Left cardiac atrium (tissue), 4 donors: ENCODE results near the gene PRKAG2. TPM values are rescaled to one million over a fixed set of nuclear protein-coding genes. Genes with fewer than 3 reads are reported as not detected.
"Not testable (repeated sequence)": the region's sequence is repeated elsewhere in the genome, so short reads cannot be mapped to it uniquely, and the experiment has no call there.

ENCODE experiments used
- ATAC-seq, 2 donors: fragments of 200-7000 bp; cut with Tn5 transposase; one replicate each; pipeline ENCODE4 v1.9.1; 2020; ENCODE audit warnings: mild to moderate bottlenecking in 2 of 2, moderate library complexity in 2 of 2
- DNase-seq: peaks from one replicate; pipeline ENCODE4 v3.0.0-alpha.2; 2020
- intact Hi-C, 2 donors: fragments of 100-400 bp; cut with DNase I; formaldehyde crosslinking; loops; one replicate each; pipeline versions ENCODE4 v1.14.1 to v1.15.1; 2022 to 2023
- total RNA-seq, 2 donors: library from RNA; stranded (reverse); fragmentation: NEBNext Ultra II Directional; extraction: Animal tissue kit (Norgen Biotek cat#: 25700); gene quantifications; one replicate each; pipeline ENCODE4 v1.2.1, GENCODE V29; 2021
- donor health status: DM: no; HTN: yes; CAD: no.
- donor health status: DM: no; HTN: yes; CAD: no; lungs with severe emphysema.
- donor health status: DM: yes; HTN: yes; CAD: no.
- donor health status: Dilated cardiomyopathy.

PRKAG2 gene
- total RNA-seq, 2 donors from 2014 or later, result 141 to 253 TPM

DNA sequence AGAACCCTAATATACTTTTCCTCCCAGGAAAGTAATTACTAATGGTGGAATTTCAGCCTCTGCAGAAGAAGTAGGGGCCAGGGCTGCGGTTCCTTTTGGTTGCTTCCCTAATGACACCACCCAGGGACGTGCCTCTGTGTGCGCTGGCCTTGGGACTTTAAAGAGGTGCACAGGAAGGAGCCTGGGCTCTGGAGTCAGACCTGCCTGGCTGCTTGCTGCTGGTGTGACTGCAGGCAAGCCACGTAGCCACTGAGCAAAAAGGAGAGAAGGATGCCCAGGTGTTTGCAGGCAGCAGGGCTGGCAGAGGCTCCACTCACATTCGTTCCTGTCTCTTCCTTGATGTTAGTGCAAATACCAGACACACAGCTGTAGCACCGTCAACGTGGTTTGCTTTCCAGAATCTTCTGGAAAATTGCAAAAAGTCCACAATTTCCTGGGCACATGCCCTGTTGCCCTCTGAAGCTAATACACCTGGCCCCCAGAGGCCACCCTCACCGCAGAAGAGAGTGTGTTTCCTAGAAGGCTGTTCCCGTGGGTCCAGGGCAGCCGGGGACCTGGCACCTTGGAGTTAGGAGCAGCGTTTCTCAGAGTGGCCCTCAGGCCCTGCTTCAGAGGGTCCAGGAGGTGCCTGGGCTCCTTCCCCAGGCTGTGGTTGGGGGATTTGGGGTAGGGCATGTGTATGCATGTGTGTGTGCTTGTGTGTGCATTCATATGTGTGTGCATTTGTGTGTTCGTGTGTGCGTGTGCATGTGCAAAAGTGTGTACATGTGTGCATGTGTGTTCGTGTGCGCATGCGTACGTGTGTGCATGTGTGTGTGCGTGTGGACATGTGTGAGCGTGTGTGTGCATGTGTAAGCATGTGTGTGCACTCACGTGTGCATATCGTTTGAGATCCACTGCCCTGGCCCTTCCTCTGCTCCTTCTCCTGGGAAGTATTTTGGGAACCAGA, 12.8 kb upstream of the PRKAG2 start:
- ATAC-seq (no peak), DNase-seq (no peak)
- intact Hi-C loops, result no loop called here

DNA sequence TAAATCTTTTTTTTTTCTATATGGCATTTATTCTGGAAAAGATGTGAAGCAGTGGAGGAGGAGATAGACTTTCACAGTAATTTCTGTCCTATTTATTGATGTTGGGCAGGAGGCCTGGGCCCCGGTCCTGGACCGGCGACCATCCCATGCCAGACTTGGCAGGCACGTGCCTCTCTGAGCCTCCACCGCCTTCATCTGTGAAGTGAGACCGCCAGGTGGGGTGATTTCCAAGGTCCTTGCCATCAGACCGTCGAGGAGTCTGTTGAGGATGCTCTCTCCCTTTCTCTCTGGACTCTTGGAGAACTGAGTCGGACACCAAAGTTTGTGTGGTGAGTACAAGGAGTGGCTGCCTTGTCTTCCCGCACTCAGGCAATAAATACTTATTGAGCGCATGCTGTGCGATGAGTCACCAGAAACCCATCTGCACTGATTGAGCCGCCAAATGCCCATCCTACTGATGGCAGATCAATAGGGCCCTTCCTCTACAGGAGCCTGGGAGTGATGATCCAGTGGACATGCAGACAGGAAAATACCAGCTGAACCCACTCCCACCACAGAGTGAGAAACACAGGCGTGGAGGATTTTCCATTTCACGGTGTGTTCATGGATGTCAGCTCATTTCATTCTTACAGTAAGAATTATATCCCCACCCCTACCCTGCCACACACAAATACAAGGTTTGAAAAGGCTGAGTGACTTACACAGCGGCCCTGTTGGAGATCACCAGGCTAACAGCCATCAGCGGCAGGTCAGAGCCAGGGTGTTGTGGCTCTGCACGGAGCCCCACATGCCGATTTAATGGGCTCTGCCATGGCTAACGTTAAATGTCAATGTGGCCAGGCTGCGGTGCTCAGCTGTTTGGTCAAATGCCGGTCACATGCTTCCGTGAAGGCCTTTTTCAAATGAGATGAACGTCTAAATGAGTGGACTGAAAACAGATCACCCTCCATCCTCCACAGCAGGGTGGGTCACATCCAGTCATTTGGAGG, 11.5 kb upstream of the PRKAG2 start:
- ATAC-seq, result no peak
- no peak for DNase-seq
- intact Hi-C loops, result no loop called here

DNA sequence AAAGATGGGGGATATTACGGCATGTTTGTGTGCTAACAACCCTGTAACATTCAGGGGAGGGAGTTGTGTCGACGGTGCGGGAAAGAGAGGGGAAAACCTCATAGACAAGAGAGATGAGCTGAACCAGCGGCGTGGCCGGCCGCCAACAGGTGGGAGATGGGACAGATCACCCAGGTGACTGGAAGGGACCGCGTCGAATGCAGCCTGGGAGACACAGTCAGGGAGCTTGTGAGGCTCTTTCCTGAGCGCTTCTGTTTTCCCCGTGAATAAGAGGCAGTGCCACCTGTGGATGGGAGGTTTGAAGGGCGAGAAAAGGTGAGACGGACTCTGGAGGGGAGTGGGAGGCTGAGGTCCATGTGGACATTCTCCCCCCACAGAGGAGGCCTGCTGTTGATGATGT, 9.9 kb upstream of the PRKAG2 start:
- DNase-seq (no peak), ATAC-seq (no peak)
- intact Hi-C loops, result no loop called here

DNA sequence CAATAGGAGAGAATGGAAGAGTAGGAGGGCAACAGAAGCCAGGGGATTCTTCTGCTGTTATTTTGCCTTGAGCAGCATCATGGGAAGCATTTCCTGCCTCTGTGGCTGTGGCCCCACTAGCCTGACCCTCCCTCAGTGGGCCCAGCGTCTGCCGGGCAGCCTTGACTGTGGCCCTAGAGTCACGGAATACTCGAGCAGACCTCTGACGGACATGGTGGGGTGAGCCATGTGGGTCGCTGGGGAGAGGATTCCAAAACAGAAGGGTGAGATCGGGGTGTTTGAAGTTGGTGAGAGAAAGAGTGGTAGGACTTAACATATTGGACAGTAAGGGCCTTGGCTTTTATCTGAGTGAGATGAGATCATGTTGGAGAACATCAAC, 8.3 kb upstream of the PRKAG2 start:
- DNase-seq (no peak), ATAC-seq (no peak)
- intact Hi-C loops, result no loop called here

DNA sequence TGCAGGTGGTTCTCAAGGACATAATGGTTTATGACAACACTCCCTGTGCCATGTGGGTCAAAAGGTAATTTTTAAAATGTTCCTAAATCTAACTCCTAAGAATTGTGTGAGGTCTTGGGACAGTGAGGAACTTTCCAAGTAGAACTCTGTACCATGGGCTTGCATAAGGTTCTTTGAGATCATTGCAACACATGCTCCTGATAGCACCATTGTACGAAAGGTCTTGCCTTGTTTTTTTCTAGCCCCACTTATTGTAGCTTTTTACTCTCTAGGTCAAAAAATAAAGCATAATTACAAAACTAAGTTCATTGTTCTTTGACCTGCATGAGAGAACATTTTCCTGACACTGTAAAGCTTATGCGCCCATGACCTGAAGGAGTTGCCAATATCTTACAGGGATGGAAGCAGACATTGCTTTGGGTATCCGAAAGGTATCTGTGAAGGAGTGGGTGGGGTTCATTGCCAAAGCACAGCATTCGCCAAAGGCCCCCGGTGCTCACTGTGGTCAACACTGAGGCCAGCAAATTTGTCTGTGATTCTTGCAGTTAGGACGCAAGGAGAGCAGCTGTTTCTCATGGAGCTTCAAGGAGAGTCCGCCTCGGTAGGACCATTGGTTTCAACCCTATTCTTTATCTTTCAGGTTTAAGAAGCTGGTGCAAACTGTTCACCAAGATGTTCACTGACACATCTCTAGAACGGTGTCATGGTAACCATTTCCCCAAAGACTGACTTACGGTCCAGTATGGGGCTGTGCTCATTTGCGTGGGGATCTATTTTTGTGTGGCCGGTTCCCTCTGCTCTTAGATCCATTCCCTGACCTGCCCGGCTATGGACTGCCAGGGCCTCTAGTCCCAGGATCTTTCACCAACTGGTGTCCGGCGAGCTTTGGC, 7.6 kb upstream of the PRKAG2 start:
- peak in 1 of 2 donors; percentile 67 for ATAC-seq
- intact Hi-C loops, result no loop called here
- DNase-seq, result no peak

DNA sequence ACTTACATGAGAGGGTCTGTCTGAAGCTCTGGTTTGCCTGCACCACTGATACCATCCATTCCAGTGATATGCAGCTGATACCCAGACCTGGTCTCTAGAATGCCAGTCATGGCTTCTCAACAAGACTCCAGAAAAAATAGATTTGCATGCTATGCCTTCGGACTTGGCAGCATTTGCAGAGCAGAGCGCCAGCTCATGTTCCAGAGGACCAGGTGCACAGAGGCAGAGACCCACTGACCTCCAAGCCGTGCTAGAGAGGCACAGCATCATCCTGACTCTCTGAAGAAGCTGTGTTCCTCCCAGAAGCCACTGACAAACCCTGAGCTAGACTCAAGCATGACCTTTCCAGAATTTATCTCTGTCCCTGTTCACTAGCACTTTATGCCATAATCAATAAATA, 6.9 kb upstream of the PRKAG2 start:
- DNase-seq (no peak), ATAC-seq (no peak)
- intact Hi-C loops, result no loop called here

DNA sequence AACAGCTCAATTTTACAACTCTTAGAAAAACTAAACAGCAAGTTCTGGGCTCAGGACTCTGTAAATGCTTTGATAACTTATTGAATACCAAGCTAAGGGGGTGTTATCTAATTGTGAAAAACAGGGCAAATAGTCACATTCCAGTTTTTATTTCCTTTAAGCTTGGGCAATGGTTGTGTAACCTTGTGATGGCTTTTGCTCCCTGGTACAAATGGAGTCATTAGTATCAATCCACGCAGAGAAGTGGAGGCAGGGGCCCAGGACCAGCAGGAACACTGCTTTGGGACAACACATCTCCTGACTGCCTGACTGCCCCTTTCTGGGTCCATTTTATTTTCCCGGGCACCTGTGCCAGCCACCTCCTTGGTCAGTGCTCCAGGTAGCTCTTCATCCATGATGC, 5.8 kb upstream of the PRKAG2 start:
- ATAC-seq, result no peak
- DNase-seq, result no peak
- intact Hi-C loops, result no loop called here

DNA sequence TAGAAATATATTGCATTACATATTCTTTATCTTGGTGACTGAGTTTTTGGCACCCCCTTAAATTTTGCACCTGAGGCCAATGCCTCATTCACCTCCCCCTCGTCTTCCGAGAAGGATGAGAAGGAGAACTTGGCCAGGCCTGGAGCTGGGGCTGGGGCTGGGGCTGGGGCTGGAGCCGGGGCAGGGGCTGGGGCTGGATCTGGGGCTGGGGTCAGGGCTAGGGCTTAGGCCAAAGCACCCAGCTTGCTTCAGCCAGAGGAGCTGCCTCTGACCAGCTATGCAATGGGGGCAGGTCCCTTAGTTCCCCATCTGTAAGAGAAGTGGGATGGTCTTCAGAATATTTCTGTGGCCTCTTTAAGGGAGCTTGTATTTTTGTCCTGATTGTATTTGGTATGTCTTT, 3.8 kb upstream of the PRKAG2 start:
- intact Hi-C loops, result no loop called here
- DNase-seq (no peak), ATAC-seq (no peak)

DNA sequence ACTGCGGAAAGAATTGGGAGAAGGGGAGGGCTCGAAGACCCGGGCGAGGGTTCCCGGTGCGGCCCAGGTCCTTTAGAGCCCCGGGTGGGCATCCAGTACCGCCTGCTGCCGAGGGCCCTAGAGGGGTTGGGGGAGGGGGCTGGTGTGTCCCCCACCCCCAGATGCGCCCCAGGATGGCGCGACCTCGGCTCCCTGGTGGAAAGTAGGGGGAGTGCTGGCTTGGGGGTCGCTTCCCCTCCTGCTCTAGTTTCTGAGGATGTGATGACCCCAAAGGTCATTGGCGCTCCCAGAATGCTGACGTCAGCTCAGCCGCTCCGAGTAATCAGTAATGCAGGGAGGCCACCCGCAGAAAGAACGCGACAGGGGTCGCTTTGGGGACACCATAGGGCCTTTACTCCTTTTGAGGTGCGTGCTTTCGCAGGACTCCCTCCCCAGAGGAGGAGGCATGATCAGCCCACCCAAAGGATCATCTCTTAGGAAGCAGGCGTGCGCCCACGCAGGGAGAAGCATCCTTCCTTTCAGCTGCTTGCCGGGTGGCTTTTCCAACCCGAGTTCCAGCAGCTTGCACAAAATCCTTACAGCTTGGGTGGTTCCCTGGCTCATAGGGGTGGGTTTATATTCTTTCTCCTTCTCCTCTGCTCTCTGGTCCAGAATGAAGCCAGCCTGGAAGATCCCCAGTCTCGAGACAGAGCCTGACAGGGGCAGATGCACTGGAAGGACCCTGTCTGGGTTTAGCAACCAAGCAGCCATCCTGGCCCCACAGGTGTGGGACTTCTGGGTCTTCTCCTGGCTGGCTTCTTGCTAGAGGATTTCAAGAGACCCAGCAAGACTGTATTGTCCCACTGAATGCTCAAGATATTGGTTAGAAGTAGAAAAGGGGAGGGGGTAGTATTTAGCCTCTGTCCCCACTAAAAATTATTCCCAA, 1.3 kb upstream of the PRKAG2 start:
- no peak for DNase-seq
- intact Hi-C loops, result loop anchor here in 1 of 2 donors (10.0 kb wide), 1 partner anchor 93 kb away; no protein-coding TSS in a partner anchor
- no peak for ATAC-seq

DNA sequence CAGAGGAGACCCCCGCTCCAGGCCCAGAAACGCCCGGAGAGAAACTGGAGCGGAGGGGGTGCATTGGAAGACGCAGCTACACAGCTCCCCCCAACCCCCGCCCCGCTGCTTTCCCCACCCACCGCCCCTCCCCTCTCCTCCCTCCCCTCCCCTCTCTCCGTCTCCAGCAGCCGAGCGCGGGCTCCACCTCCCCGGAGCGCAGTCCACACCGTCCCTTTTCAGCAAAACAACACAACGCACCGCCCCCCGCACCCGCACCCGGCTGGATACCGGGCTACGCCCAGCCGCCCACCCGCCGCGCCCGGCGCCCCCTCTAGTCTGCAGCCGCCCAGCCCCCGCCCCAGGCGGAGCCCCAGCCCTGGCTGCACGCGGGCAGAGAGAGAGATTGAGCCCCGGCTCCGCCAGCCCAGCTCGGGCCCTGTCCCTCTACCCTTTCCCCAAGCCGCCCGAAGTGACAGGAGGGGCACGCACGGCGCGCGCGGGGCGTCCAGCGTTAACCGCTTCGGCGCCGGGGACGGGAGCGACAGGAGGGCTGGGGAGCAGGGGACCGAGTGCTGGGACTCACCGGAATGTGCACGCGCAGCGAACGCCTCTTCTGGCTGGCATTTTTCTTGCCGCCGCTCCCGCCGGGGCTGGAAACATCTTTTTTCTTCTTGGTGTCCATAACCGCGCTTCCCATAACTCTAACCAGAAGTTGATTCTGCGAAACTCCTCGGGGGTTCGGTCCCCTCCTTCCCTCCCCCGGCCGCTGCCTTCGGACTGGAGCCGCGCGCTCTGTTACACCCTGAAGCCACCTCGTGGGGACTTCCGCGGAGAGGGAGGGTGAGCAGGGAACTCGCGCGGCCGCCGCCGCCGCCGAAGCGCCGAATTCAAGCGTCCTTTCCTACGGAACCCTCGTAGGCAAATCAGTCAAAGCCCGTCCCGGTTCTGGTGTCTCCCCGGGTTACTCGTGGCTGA, 695 bp downstream of the PRKAG2 start:
- intact Hi-C loops, result loop anchor here in 1 of 2 donors (10.0 kb wide), 1 partner anchor 91 kb away; no protein-coding TSS in a partner anchor
- DNase-seq (peak; percentile 84), ATAC-seq (peak; percentile 81 to 87)

DNA sequence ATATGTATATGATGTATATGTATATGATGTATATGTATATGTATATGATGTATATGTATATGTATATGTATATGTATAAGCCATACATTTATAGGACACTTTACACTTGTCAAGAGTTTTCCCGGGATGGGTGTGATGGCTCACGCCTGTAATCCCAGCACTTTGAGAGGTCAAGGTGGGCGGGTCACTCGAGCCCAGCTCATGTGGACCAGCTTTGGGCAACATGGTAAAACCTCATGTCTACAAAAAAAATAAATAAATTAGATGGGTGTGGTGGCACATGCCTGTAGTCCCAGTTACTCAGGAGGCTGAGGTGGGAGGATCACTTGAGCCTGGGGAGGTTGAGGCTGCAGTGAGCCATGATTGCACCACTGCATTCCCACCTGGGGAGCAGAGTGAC, 2.4 kb downstream of the PRKAG2 start:
- not testable (repeated sequence) for DNase-seq, ATAC-seq
- intact Hi-C loops, result loop anchor here in 1 of 2 donors (10.0 kb wide), 1 partner anchor 90 kb away; no protein-coding TSS in a partner anchor

DNA sequence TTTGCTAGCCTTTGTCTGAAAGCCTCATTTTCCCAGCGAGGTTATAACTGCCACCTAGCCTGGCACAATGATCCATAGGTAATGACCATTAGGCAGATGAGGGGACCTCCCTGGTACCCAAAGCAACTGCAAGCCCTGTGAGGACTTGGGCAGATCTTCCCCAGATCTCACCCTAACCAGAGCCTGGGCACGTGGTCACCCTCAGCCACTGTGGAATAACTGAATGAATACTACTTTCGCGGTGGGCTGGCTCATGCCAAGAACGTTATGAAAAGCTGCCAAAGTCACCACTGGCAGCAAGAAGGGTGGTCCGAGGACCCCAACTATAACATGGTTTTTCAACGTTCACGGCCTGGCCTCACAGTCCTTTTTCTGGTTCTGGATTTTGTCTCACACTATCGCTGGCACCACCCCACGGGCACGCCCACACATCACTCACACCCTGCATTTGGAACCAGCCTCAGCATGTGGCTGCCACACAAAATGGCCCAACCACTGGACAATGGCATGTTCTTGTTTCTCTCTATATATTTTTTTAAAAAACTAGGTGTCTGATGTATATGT, 3.4 kb downstream of the PRKAG2 start:
- no peak for DNase-seq
- no peak for ATAC-seq
- intact Hi-C loops, result loop anchor here in 1 of 2 donors (10.0 kb wide), 1 partner anchor 89 kb away; no protein-coding TSS in a partner anchor

DNA sequence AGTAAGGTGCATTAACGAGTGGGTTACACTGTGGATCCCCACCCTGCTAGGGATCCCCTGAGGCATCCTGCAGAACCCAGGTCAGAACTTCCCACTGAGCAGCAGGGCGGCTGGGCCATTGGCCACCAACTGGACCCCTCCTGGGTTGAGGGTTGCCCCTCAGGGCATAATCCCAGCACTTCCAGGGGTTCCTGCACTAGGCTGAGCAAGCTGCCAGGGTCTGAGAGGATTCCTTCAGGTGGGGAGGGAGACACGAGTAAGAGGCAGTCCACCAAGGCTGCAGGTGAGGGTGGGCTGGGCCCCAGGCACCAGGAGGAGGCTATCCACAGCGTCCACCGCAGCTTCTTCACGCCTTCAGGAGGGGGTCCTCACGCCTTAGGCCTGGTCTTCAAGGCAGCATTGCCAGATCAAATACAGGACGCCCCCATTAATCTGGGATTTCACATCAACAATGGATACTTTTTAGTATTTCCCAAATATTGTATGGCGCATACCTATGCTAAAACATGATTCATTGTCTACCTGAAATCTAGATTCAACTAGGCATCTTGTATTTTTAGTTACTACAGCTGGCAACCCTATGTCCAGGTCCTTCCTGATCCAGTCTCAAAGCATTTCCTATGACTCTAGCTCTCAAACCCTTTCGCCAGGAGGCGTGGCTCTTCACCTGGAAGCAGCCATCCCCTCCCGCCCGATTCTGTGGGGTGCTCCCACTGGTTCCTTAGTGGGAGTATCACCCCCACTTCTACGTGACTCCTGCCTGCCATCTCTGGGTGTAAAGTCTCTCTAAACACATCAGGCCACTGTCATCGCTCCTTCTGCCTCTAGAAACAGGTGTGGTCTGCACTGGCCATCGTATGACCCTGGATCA, 4.1 kb downstream of the PRKAG2 start:
- intact Hi-C loops, result loop anchor here in 1 of 2 donors (10.0 kb wide), 1 partner anchor 88 kb away; no protein-coding TSS in a partner anchor
- DNase-seq (no peak), ATAC-seq (no peak)

DNA sequence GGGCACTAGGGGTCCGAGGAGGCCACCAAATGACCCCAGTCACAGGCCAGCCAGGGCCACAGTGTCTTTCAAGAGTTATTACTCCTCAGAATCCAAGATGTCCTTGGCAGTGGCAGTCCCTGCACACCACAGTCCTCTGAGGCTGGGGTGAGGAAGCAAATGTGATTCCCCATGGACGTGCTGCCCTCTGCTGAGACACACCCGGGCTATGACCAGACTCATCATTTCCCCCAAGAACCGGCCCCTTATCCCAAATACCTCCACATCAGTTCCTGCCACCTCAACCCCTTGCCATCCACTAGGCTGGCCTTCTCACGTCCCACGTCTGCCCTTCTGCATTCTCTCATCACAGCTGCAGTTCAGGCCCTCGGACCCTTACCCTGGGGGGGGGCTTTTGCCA, 5.0 kb downstream of the PRKAG2 start:
- DNase-seq (no peak), ATAC-seq (no peak)
- intact Hi-C loops, result loop anchor here in 1 of 2 donors (10.0 kb wide), 1 partner anchor 87 kb away; no protein-coding TSS in a partner anchor

DNA sequence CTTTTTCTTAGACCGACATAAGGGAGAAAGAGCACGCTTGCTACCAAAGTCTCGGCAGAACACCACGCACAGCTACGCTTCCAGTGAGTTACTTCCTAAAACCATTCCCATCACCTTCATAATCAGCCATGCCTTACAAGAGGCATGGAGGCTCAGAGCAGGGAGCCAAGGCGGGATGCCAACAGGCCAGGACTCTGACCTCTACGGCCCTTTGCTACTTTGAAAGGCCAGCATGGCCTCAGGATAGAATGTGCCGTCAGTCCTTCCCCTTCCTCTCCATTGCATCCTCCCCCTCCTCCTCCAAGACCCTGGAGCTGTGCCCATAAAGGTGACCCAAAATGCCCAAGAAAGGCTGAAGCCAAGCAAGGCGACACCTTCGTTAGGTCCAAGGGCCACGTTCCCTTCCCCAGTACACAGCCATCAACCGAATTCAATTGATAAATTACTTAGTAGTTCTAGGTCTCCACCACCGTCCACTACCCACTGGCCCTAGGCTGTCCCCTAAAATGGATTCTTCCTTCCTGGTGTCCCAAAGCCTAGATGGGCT, 5.7 kb downstream of the PRKAG2 start:
- no peak for ATAC-seq
- intact Hi-C loops, result loop anchor here in 1 of 2 donors (10.0 kb wide), 1 partner anchor 86 kb away; no protein-coding TSS in a partner anchor

More for the DNA sequence above, 5.7 kb downstream of the PRKAG2 start:
- DNase-seq, result no peak
